WERI-Rb-1 (cell line): ENCODE results near the gene RELN.
A peak's percentile ranks its signal among the peaks of the same experiment; 100 is the strongest.

Experiments
- DNase-seq: peaks from one replicate; pipeline ENCODE4 v3.0.0-alpha.2; 2020
- H3K27ac ChIP-seq: fragments of 250-450 bp; sonication (Bioruptor Pico); 2 replicates; pipeline ENCODE4 v1.5.1; 2020; ENCODE audit warnings: mild to moderate bottlenecking, moderate library complexity
- H3K27me3 ChIP-seq: fragments of 250-450 bp; sonication (Bioruptor Pico); 2 replicates; pipeline ENCODE4 v1.5.1; 2021; ENCODE audit warnings: mild to moderate bottlenecking, low read depth, moderate library complexity; ENCODE audit not compliant: insufficient read depth, severe bottlenecking
- H3K36me3 ChIP-seq: fragments of 250-450 bp; sonication (Bioruptor Pico); 2 replicates; pipeline ENCODE4 v1.5.1; 2020; ENCODE audit warnings: mild to moderate bottlenecking, moderate library complexity
- H3K4me3 ChIP-seq: 2 replicates; pipeline ENCODE4 v1.5.1; 2011; ENCODE audit warnings: low read depth, mild to moderate bottlenecking, control low read depth, low read length
- H3K9me3 ChIP-seq: fragments of 250-450 bp; sonication (Bioruptor Pico); 2 replicates; pipeline ENCODE4 v1.5.1; 2021; ENCODE audit warnings: mild to moderate bottlenecking, moderate library complexity; ENCODE audit not compliant: severe bottlenecking
- TF ChIP-seq, protein P1 (sequence below): IDR thresholded peaks from 2 replicates; pipeline ENCODE4 v1.5.1; 2011; ENCODE audit warnings: low read depth, mild to moderate bottlenecking, control low read depth, inconsistent platforms, low read length

The RELN gene

DNA sequence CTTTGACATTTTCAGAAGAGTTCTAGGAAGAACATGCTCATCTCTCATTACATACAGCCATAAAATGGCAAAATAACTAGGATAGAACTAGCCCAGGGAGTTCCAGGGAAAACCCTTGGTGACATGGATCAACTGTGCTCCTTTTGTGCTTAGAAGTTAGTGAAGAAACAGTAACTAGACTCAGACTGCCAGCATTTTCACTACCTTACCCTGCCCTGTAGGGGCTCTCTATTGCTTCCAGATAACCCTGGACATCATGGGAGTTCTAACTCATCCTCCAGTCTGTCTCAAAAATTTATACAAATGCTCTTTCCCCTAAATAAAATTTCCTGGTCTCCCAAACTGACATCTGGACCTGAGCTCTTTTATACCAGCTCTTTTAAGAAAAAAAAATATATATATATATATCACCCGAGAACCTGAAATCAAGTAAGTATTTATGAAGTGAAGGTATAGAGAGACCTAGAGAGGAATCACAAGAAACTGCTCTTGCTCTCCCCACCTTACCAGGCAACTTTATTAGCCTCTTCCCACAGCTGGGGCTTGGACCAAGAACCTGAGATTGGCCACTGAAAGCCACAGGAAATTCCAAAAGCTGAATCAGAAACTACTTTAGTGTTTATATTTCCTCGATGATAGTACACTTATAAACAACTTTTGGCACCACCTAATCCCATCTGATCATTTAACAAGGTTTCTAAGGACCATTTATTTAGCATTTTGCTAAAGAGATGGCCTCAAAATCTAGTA, 101.4 kb downstream of the RELN start:
- H3K27ac ChIP-seq = no peak overlapping the region
- no peak for DNase-seq
- TF ChIP-seq, protein P1, sequence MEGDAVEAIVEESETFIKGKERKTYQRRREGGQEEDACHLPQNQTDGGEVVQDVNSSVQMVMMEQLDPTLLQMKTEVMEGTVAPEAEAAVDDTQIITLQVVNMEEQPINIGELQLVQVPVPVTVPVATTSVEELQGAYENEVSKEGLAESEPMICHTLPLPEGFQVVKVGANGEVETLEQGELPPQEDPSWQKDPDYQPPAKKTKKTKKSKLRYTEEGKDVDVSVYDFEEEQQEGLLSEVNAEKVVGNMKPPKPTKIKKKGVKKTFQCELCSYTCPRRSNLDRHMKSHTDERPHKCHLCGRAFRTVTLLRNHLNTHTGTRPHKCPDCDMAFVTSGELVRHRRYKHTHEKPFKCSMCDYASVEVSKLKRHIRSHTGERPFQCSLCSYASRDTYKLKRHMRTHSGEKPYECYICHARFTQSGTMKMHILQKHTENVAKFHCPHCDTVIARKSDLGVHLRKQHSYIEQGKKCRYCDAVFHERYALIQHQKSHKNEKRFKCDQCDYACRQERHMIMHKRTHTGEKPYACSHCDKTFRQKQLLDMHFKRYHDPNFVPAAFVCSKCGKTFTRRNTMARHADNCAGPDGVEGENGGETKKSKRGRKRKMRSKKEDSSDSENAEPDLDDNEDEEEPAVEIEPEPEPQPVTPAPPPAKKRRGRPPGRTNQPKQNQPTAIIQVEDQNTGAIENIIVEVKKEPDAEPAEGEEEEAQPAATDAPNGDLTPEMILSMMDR = 0 out of 2 replicates have a peak, but pooled peaks have one; percentile 18
- no peaks in the 10 kb centered on the region for H3K27me3 ChIP-seq
- no peak overlapping the region for H3K4me3 ChIP-seq
- no peaks in the 10 kb centered on the region for H3K36me3 ChIP-seq
- H3K9me3 ChIP-seq = no peaks in the 10 kb centered on the region

DNA sequence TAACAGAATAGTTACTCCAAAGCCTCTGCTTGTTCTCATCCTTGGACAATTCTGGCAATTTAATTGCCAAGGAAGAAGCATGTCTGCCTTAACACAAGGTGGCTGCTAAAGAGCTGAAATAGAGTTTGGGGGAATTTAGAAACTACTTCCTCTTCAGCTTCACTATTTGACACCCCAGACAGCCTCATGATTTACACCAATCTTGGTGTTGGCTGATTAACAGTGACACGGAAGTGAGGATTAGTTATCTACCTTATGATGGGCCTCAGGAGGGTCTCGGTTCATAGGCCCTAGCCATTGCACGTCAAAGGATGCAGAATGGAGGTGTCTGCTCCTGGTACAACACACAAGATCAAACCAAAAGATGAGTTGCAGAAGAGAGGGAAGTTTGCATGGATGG, 102.4 kb downstream of the RELN start:
- no peak overlapping the region for H3K4me3 ChIP-seq
- no peak overlapping the region for H3K27ac ChIP-seq
- H3K27me3 ChIP-seq = no peaks in the 10 kb centered on the region
- H3K36me3 ChIP-seq = no peaks in the 10 kb centered on the region
- DNase-seq = no peak
- TF ChIP-seq, protein P1 = no peak
- no peaks in the 10 kb centered on the region for H3K9me3 ChIP-seq

DNA sequence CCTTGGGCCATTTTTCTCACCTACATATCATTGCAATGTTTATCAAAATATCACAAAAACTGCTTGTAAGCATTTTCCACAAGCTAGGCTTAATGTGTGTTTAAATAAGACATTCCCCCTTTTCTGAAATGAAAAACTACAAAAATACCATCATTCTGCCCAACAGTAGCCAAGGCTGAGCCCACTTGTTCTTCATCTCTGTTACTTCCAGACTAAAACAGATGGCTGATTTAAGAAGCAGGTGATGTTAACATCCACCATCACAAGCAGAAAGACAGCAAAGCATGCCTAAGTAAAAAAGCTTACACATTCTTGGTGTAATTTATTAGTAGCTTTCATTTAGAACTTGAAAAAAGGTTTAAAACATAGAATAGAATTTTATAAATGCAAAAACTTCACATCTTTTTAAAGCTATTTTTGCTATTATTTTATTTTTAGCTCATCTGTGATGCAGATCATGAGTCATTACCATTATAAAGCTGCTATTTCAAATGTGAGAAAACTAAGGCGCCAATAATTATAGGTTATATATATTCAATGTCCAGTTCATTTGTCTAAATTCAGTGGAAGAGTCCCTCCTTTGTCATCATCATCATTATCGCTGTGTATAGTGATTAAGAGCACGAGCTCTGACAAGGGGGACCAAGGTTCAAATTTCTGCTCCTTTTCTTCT, 109.4 kb downstream of the RELN start:
- TF ChIP-seq, protein P1 = no peak
- Histone ChIP-seq H3K9me3 (no peaks in the 10 kb centered on the region), H3K36me3 (no peaks in the 10 kb centered on the region), H3K4me3 (no peak overlapping the region), H3K27me3 (no peaks in the 10 kb centered on the region), H3K27ac (no peak overlapping the region)
- DNase-seq = no peak

DNA sequence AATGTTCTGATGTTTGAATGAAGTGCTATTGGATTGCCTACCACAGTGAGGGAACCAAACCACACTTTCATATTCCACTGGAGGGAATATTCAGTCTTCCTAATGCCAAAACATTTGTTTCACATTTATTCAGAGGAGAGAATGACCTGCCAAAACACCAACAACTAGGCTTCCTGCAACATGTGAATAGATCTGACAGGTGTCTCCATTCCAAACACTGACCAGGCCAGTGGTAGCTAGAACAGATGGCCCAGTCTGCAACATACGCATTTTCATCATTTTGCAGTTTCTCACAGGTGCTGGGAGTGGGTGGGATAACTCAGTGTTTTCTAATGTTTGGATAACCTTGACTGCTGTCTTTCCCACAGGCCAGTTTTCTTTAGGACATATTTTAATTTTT, 110.0 kb downstream of the RELN start:
- H3K9me3 ChIP-seq = no peaks in the 10 kb centered on the region
- no peak for DNase-seq
- no peaks in the 10 kb centered on the region for H3K36me3 ChIP-seq
- TF ChIP-seq, protein P1 = no peak
- H3K27me3 ChIP-seq = no peaks in the 10 kb centered on the region
- no peak overlapping the region for H3K4me3 ChIP-seq
- no peak overlapping the region for H3K27ac ChIP-seq

DNA sequence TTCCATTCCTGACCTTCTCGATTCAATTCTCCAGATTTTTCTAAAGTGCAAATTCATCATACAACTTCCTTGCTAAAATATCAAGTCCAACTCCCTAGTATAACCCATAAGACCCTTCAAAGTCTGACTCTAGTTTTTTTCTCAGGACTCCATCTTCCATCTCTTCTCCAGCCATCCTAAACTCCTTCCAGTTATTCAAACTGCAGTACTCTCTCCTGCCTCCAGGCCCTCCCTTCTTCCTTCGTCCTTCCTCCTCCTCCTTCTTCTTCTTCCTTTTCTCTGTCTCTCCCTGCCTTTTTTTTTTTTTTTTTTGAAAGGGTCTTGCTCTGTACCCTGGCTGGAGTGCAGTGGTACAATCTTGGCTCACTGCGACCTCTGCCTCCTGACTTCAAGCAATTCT, 111.9 kb downstream of the RELN start:
- TF ChIP-seq, protein P1 = no peak
- H3K27ac ChIP-seq = no peak overlapping the region
- no peak for DNase-seq
- no peak overlapping the region for H3K4me3 ChIP-seq
- H3K9me3 ChIP-seq = no peaks in the 10 kb centered on the region
- no peaks in the 10 kb centered on the region for H3K27me3 ChIP-seq
- no peaks in the 10 kb centered on the region for H3K36me3 ChIP-seq

DNA sequence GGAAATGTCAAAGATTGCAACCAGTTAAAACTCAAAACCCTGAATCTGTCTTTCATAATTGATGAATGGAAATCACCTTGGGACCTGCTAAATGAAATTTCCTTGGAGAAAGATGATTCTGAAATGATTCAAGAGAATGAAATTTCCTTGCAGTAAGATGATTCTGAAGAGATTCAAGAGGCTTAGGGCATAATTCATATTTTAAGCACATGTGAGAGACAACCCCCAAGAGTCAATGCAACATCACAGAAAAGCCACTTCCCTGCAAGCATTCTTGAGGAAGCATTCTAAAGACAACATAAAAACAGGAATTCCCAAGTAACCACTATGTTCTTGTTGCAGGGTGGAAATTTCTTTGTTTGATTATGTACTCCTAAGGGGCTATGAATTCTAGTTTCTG, 113.7 kb downstream of the RELN start:
- no peak overlapping the region for H3K4me3 ChIP-seq
- H3K9me3 ChIP-seq = no peaks in the 10 kb centered on the region
- no peak overlapping the region for H3K27ac ChIP-seq
- DNase-seq = no peak
- no peaks in the 10 kb centered on the region for H3K36me3 ChIP-seq
- TF ChIP-seq, protein P1 = no peak
- H3K27me3 ChIP-seq = no peaks in the 10 kb centered on the region
